Rectal smooth muscle tissue (tissue), 1 donor: ENCODE data around the gene GLTPD2.

Experiments
- H3K27ac ChIP-seq: one replicate; pipeline ENCODE4 v1.7.0; 2013; ENCODE audit warnings: low read depth, low read length, inconsistent platforms
- H3K27me3 ChIP-seq: one replicate; pipeline ENCODE4 v1.7.0; 2013; ENCODE audit warnings: low read length; ENCODE audit not compliant: control insufficient read depth, insufficient read depth
- H3K36me3 ChIP-seq: one replicate; pipeline ENCODE4 v1.7.0; 2013; ENCODE audit warnings: low read length; ENCODE audit not compliant: control insufficient read depth, insufficient read depth
- H3K4me1 ChIP-seq: one replicate; pipeline ENCODE4 v1.7.0; 2013; ENCODE audit warnings: low read length; ENCODE audit not compliant: control insufficient read depth, insufficient read depth
- H3K4me3 ChIP-seq: one replicate; pipeline ENCODE4 v1.7.0; 2013; ENCODE audit warnings: low read length
- H3K9ac ChIP-seq: one replicate; pipeline ENCODE4 v1.7.0; 2013; ENCODE audit warnings: low read length

GLTPD2 gene

GRCh38 chr17:4788807-4789700 lies at the start of gene GLTPD2:
Gene GLTPD2 (plus strand): TSS chr17:4788964. CDS start chr17:4789012, 48 bp downstream.
- Histone ChIP-seq H3K36me3 (no peaks in the 10 kb centered on the region), H3K27me3 (no peaks in the 10 kb centered on the region), H3K27ac (peak within 1 kb of the TSS; percentile 89), H3K4me3 (peak within 1 kb of the TSS; percentile 80), H3K9ac (peak within 1 kb of the TSS; percentile 56), H3K4me1 (no peaks in the 10 kb centered on the region)

DNA sequence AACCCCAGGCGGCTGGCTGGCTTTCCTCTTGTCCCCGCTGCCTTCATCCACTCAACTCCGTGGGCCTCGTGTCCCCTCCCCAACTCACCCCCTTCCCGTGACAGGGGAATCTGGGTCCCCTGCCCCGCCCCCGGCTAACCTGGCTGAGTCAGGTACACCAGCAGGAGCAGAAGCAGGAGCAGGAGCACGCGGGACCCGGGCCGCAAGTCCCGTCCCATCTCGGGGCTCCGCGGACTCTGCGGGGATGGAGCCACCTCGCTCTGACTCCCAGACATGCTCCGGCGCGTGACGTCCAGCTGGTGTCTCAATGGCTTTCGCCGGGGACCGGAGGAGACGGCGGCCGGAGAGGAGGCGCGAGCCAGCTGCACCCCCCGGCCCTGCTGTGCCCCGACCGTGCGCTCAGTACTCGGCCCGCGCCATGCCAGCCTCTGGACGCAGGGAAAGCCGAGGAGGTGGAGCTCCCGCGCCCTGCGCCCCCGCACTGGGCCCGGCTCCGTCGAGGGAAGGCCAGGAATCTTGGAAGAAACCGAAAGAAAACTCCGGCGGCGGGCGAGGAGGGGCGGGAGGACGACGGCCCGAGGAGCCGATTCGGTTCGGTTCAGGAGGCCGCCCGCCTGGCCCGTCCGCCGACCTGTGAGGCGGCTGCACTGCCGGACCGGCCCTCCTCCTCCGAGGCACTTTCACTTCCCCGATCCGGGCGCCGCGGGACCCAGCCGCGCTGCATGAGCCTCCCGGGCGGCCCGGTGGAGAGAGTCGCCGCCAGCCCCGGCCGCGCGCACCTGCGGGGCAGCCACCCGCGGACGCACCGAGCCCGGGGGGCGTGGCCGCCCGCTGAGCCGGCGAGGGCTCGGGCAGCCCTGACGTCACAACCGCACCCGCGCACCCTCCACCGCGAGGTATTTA lies 49.4 kb upstream of the GLTPD2 start, which contains the start of the genes CXCL16 and ZMYND15:
Gene CXCL16 (minus strand): TSS at position 807 of the 903 bp plus-strand sequence. CDS start 589 bp downstream, at position 218.
Gene ZMYND15 (plus strand): TSS at position 712 of the 903 bp plus-strand sequence. CDS start 716 bp downstream, outside the sequence.
- peak within 1 kb of the TSS; percentile 17 for H3K27ac ChIP-seq
- H3K36me3 ChIP-seq, result peaks cover 3% of the 10 kb centered on the region
- H3K27me3 ChIP-seq, result no peaks in the 10 kb centered on the region
- H3K4me1 ChIP-seq, result peaks cover 5% of the 10 kb centered on the region
- H3K9ac ChIP-seq, result peak within 1 kb of the TSS; percentile 42
- H3K4me3 ChIP-seq, result peak within 1 kb of the TSS; percentile 86

DNA sequence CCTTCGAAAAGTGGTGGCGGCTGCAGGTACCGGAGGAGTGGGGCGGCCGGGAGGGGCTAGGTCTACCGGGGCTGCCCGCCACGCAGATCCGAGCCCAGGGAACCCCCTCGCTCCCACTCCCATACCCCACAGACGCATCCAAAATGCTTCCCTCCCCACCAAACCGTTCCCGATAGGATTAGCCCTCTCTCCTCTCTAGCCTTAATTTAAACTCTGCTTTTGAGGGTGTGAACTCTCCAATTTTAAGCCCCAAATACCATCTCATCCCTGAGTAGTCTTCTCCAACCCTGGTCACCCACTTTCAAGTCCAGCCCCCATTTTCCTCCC lies 48.8 kb upstream of the GLTPD2 start:
- no peak overlapping the region for H3K27ac ChIP-seq
- no peak overlapping the region for H3K9ac ChIP-seq
- H3K4me3 ChIP-seq, result peak overlapping the region; percentile 86
- H3K4me1 ChIP-seq, result peaks cover 5% of the 10 kb centered on the region
- H3K27me3 ChIP-seq, result peaks cover 5% of the 10 kb centered on the region
- no peaks in the 10 kb centered on the region for H3K36me3 ChIP-seq

- peaks cover 5% of the 10 kb centered on the region for H3K4me1 ChIP-seq
- no peaks in the 10 kb centered on the region for H3K36me3 ChIP-seq
- no peak overlapping the region for H3K4me3 ChIP-seq
- peaks cover 8% of the 10 kb centered on the region for H3K27me3 ChIP-seq
- H3K9ac ChIP-seq, result no peak overlapping the region
- H3K27ac ChIP-seq, result no peak overlapping the region
These were observed 48.2 kb upstream of the GLTPD2 start for GRCh38 chr17:4740584-4740983.

GRCh38 chr17:4741544-4741943 lies 47.2 kb upstream of the GLTPD2 start:
- peaks cover 8% of the 10 kb centered on the region for H3K27me3 ChIP-seq
- H3K27ac ChIP-seq, result no peak overlapping the region

GRCh38 chr17:4742133-4742532 lies 46.6 kb upstream of the GLTPD2 start:
- Histone ChIP-seq H3K36me3 (no peaks in the 10 kb centered on the region), H3K4me1 (peaks cover 5% of the 10 kb centered on the region), H3K27me3 (peaks cover 8% of the 10 kb centered on the region), H3K9ac (no peak overlapping the region), H3K27ac (no peak overlapping the region), H3K4me3 (no peak overlapping the region)

More at GRCh38 chr17:4741544-4741943, 47.2 kb upstream of the GLTPD2 start:
- peaks cover 5% of the 10 kb centered on the region for H3K4me1 ChIP-seq
- H3K4me3 ChIP-seq, result no peak overlapping the region
- no peaks in the 10 kb centered on the region for H3K36me3 ChIP-seq
- no peak overlapping the region for H3K9ac ChIP-seq

DNA sequence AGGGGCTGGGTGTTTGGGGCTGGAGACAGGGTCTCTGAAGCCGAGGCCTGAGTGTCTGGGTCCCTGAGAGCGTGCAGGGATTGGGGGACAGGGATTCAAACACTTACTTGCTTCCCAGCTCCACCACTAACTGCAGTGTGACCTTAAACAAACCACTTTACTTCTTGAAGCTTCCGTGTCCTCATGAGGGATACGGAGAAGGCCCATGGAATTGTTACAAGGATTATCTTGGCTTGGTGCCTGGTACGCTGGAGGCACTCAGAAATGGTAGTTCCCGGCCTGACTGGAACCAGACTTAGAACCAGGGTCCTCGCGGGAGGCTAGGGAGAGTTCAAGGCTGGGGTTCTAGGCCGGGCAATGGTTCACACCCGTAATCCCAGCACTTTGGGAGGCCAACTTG lies 46.1 kb upstream of the GLTPD2 start:
- Histone ChIP-seq H3K36me3 (no peaks in the 10 kb centered on the region), H3K27ac (no peak overlapping the region), H3K4me1 (peaks cover 5% of the 10 kb centered on the region), H3K9ac (no peak overlapping the region), H3K4me3 (no peak overlapping the region), H3K27me3 (peaks cover 8% of the 10 kb centered on the region)

DNA sequence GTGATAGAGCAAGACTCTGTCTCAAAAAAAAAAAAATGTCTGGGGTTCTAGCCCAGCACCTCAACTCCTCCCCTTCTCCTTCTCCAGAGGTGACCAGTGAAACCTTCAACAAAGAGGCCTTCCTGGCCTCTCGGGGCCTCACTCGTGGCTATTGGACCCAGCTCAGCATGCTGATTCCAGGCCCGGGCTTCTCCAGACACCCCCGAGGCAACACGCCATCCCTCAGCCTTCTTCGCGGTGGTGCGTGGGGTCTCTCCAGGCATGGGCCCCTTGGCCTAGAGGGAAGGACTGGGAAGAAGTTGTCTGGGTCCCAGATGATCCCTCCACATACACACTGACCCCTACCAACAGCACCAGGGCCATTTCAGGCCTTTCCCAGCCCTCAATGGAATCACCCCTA lies 45.5 kb upstream of the GLTPD2 start:
- no peak overlapping the region for H3K4me3 ChIP-seq
- peaks cover 5% of the 10 kb centered on the region for H3K4me1 ChIP-seq
- no peak overlapping the region for H3K27ac ChIP-seq
- H3K27me3 ChIP-seq, result peaks cover 10% of the 10 kb centered on the region
- no peak overlapping the region for H3K9ac ChIP-seq
- H3K36me3 ChIP-seq, result no peaks in the 10 kb centered on the region

DNA sequence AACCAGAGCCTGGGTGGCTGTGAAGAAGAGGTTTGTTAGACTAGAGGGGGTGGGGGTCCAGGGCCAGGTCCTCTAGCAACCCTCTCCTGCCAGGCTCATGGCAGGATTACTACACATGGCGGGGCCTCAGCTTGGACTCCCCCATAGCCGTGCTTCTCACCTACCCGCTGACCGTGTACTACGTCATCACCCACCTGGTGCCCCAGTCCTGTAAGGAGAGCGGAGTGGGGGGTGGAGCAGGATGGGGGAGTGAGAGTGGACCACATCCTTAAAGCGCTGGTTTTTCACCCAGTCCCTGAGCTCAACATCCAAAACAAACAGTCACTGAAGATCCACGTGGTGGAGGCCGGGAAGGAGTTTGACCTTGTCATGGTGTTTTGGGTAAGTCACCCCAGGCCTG lies 44.9 kb upstream of the GLTPD2 start:
- no peaks in the 10 kb centered on the region for H3K4me1 ChIP-seq
- H3K9ac ChIP-seq, result no peak overlapping the region

DNA sequence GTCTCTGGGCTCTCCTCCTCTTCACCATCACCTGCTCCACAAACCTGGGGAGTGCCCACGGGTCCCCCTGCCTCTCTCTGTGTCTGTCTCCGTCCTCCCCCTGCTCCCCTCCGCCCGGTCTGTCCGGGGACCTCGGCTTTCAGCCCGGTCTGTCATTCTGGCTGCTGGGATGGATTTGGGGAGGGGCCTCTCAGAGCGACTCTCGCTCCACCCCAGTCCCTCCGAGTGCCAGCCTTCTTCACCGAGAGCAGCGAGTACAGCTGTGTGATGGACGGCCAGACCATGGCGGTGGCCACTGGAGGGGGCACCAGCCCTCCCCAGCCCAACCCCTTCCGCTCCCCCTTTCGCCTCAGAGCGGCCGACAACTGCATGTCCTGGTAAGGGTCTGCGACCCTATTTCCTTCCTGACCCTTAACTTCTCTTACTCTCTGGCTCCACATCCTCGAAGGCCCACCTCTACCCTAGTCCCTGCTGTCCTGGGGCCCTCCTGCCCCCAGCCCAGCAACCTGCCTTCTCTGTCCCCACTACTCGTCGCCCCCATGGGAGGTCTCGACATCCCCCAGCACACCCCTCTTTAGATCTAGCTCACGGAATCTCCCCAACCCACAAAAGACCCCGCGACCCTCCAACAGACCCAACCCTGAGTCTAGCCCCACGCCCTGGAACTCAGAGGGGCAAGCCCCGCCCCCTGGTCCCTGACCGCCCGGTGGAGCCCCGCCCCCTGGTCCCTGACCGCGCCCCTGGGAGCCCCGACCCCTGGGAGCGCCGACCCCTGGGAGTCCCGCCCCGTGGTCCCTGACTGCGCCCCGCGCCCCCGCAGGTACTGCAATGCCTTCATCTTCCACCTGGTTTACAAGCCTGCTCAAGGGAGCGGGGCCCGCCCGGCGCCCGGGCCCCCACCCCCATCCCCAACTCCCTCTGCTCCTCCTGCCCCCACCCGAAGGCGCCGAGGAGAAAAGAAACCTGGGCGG lies 43.5 kb upstream of the GLTPD2 start:
- H3K9ac ChIP-seq, result no peak overlapping the region
- H3K36me3 ChIP-seq, result no peaks in the 10 kb centered on the region
- H3K4me3 ChIP-seq, result no peak overlapping the region
- peaks cover 10% of the 10 kb centered on the region for H3K27me3 ChIP-seq
- H3K27ac ChIP-seq, result no peak overlapping the region
- no peaks in the 10 kb centered on the region for H3K4me1 ChIP-seq

More for the DNA sequence above, 44.9 kb upstream of the GLTPD2 start:
- Histone ChIP-seq H3K36me3 (no peaks in the 10 kb centered on the region), H3K27ac (no peak overlapping the region), H3K4me3 (no peak overlapping the region), H3K27me3 (peaks cover 10% of the 10 kb centered on the region)

- Histone ChIP-seq H3K36me3 (no peaks in the 10 kb centered on the region), H3K9ac (no peak overlapping the region), H3K4me3 (no peak overlapping the region), H3K27me3 (peaks cover 10% of the 10 kb centered on the region), H3K4me1 (no peaks in the 10 kb centered on the region), H3K27ac (no peak overlapping the region)
These were observed 40.9 kb upstream of the GLTPD2 start for GRCh38 chr17:4747847-4748246.
